HG03439 (cell line): Measurements from ENCODE around the gene CACNG4.
"Not testable (repeated sequence)": the region's sequence is repeated elsewhere in the genome, so short reads cannot be mapped to it uniquely, and the experiment has no call there.

Experiments
- ATAC-seq: cut with Tn5 transposase; IDR thresholded peaks from one replicate; pipeline ENCODE4 v1.9.1; 2021; ENCODE audit warnings: mild to moderate bottlenecking, moderate library complexity; ENCODE audit not compliant: unreplicated experiment

The CACNG4 gene

GRCh38 chr17:66960613-66961012, 3.9 kb upstream of the CACNG4 start:
- no peak for ATAC-seq

GRCh38 chr17:66963521-66963908, 992 bp upstream of the CACNG4 start:
- ATAC-seq: no peak

- ATAC-seq: no peak
Observed at GRCh38 chr17:66964930-66965800, 658 bp downstream of the CACNG4 start.

GRCh38 chr17:66965801-66966262, 1.3 kb downstream of the CACNG4 start:
- ATAC-seq: no peak

- ATAC-seq: no peak
Observed at GRCh38 chr17:66966298-66966697, 1.8 kb downstream of the CACNG4 start.

GRCh38 chr17:66966704-66967418, 2.4 kb downstream of the CACNG4 start:
- no peak for ATAC-seq

GRCh38 chr17:66967837-66968543, 3.5 kb downstream of the CACNG4 start:
- ATAC-seq: no peak

GRCh38 chr17:66968916-66969315, 4.4 kb downstream of the CACNG4 start:
- no peak for ATAC-seq

- ATAC-seq: no peak
Observed at GRCh38 chr17:66970140-66970539, 5.6 kb downstream of the CACNG4 start.

GRCh38 chr17:66970797-66971196, 6.3 kb downstream of the CACNG4 start:
- no peak for ATAC-seq

- ATAC-seq: no peak
Observed at GRCh38 chr17:66971264-66971663, 6.8 kb downstream of the CACNG4 start.

GRCh38 chr17:66971730-66972441, 7.4 kb downstream of the CACNG4 start:
- no peak for ATAC-seq

- not testable (repeated sequence) for ATAC-seq
Observed at GRCh38 chr17:66972442-66972830, 7.9 kb downstream of the CACNG4 start.

GRCh38 chr17:66975188-66975587, 10.7 kb downstream of the CACNG4 start:
- ATAC-seq: no peak

- no peak for ATAC-seq
Observed at GRCh38 chr17:66975614-66976378, 11.3 kb downstream of the CACNG4 start.

GRCh38 chr17:66976379-66976663, 11.8 kb downstream of the CACNG4 start:
- no peak for ATAC-seq

GRCh38 chr17:66976781-66977201, 12.3 kb downstream of the CACNG4 start:
- no peak for ATAC-seq

- no peak for ATAC-seq
Observed at GRCh38 chr17:66978514-66979061, 14.1 kb downstream of the CACNG4 start.

- ATAC-seq: no peak
Observed at GRCh38 chr17:66980896-66981295, 16.4 kb downstream of the CACNG4 start.

- ATAC-seq: no peak
Observed at GRCh38 chr17:66981983-66982508, 17.5 kb downstream of the CACNG4 start.
